GM23338 (cell line): ENCODE data around the gene CTDSP1. TPM values are rescaled to one million over a fixed set of nuclear protein-coding genes. Genes with fewer than 3 reads are reported as not detected.

Source experiments
- ATAC-seq: fragments of 200-7000 bp; cut with Tn5 transposase; 3 replicates; pipeline ENCODE4 v1.9.1; 2020
- DNase-seq: peaks from one replicate; pipeline ENCODE4 v3.0.0-alpha.2; 2015; ENCODE audit warnings: low spot score
- H2AFZ ChIP-seq: fragments of 200-600 bp; sonication (generic); 2 replicates; pipeline ENCODE4 v1.8.0; 2016; ENCODE audit warnings: antibody characterized with exemption, mild to moderate bottlenecking, moderate library complexity
- H3F3A ChIP-seq: fragments of 200-600 bp; sonication (generic); replicated peaks from 2 replicates; pipeline ENCODE4 v1.8.0; 2017; ENCODE audit warnings: antibody characterized with exemption, mixed run types, low read depth
- H3K27ac ChIP-seq: fragments of 200-600 bp; sonication (generic); 2 replicates; pipeline ENCODE4 v1.6.1; 2016; ENCODE audit warnings: low read depth
- H3K27me3 ChIP-seq: fragments of 200-600 bp; sonication (generic); 2 replicates; pipeline ENCODE4 v1.8.0; 2016; ENCODE audit warnings: mild to moderate bottlenecking, mixed run types, moderate library complexity; ENCODE audit not compliant: insufficient read depth
- H3K36me3 ChIP-seq: fragments of 200-600 bp; sonication (generic); 2 replicates; pipeline ENCODE4 v1.8.0; 2016; ENCODE audit warnings: mild to moderate bottlenecking; ENCODE audit not compliant: insufficient read depth
- H3K4me1 ChIP-seq: fragments of 200-600 bp; sonication (generic); 2 replicates; pipeline ENCODE4 v1.8.0; 2016; ENCODE audit warnings: mild to moderate bottlenecking, moderate library complexity; ENCODE audit not compliant: insufficient read depth
- H3K4me2 ChIP-seq: fragments of 200-600 bp; sonication (generic); 2 replicates; pipeline ENCODE4 v1.7.1; 2017; ENCODE audit warnings: mixed run types
- H3K4me3 ChIP-seq: fragments of 200-600 bp; sonication (generic); 2 replicates; pipeline ENCODE4 v1.6.1; 2016; ENCODE audit warnings: mixed run types
- H3K79me2 ChIP-seq: fragments of 200-600 bp; sonication (generic); replicated peaks from 2 replicates; pipeline ENCODE4 v1.8.0; 2017; ENCODE audit warnings: mild to moderate bottlenecking; ENCODE audit not compliant: insufficient read depth
- H3K9me2 ChIP-seq: fragments of 200-600 bp; sonication (generic); 2 replicates; pipeline ENCODE4 v1.8.0; 2017; ENCODE audit not compliant: insufficient read depth
- H4K20me1 ChIP-seq: fragments of 200-600 bp; sonication (generic); replicated peaks from 2 replicates; pipeline ENCODE4 v1.8.0; 2017; ENCODE audit warnings: mild to moderate bottlenecking; ENCODE audit not compliant: insufficient read depth
- H3K27ac Mint-ChIP-seq: 2 replicates; pipeline ENCODE4 v1.8.0; 2020; ENCODE audit warnings: inconsistent platforms, mild to moderate bottlenecking, moderate library complexity, mixed read lengths
- H3K27me3 Mint-ChIP-seq: 3 replicates; pipeline ENCODE4 v1.8.0; 2022; ENCODE audit warnings: low read depth, mild to moderate bottlenecking, moderate library complexity, mixed read lengths, inconsistent platforms; ENCODE audit not compliant: insufficient read depth, poor library complexity
- H3K36me3 Mint-ChIP-seq: 3 replicates; pipeline ENCODE4 v1.8.0; 2021; ENCODE audit warnings: low read depth, mild to moderate bottlenecking, inconsistent platforms, moderate library complexity, mixed read lengths
- H3K4me1 Mint-ChIP-seq: 3 replicates; pipeline ENCODE4 v1.8.0; 2020; ENCODE audit warnings: mild to moderate bottlenecking, inconsistent platforms, mixed read lengths
- H3K4me3 Mint-ChIP-seq: 3 replicates; pipeline ENCODE4 v1.8.0; 2021; ENCODE audit warnings: moderate library complexity, mild to moderate bottlenecking, inconsistent platforms, mixed read lengths
- H3K9me3 Mint-ChIP-seq: 3 replicates; pipeline ENCODE4 v1.8.0; 2020; ENCODE audit warnings: moderate library complexity, mild to moderate bottlenecking, inconsistent platforms, mixed read lengths
- STAT1 ChIP-seq: IDR thresholded peaks from one replicate; pipeline ENCODE4 v1.6.1; 2016; ENCODE audit warnings: antibody characterized with exemption; ENCODE audit not compliant: unreplicated experiment
- ZNF114 ChIP-seq: fragments of 250-450 bp; sonication (Bioruptor Pico); IDR thresholded peaks from 2 replicates; pipeline ENCODE4 v1.5.0; 2020; ENCODE audit warnings: mild to moderate bottlenecking, moderate library complexity
- ZNF331 ChIP-seq: fragments of 250-450 bp; sonication (Bioruptor Pico); IDR thresholded peaks from 2 replicates; pipeline ENCODE4 v1.5.0; 2020; ENCODE audit warnings: low read depth, mild to moderate bottlenecking, moderate library complexity
- polyA plus RNA-seq: library from polyadenylated mRNA; unstranded; fragments of >200 nt; fragmentation: Nextera tagmentation; extraction: Ambion mirVana; gene quantifications from 2 replicates; pipeline ENCODE4 v1.2.1, GENCODE V29; 2016
- total RNA-seq: library from RNA; depleted of rRNA; stranded (reverse); fragments of >200 nt; shearing (Covaris generic); gene quantifications from 2 replicates; pipeline ENCODE4 v1.2.3, GENCODE V29; 2014
- TF ChIP-seq, protein P1 (sequence below): fragments of 250-450 bp; sonication (Bioruptor Pico); IDR thresholded peaks from 2 replicates; pipeline ENCODE4 v1.5.0; 2020; ENCODE audit warnings: mild to moderate bottlenecking, moderate library complexity
- TF ChIP-seq, protein P2 (sequence below), 2 experiments: fragments of 200-600 bp in 1 of 2; sonication (generic) in 1 of 2; conservative IDR thresholded peaks; 2 replicates each; pipeline versions ENCODE4 v1.5.1 to v1.6.1; 2016 to 2017; ENCODE audit warnings: antibody characterized with exemption in 2 of 2, low read depth in 2 of 2, mild to moderate bottlenecking in 2 of 2, moderate library complexity in 1 of 2

Gene CTDSP1
- total and polyA plus RNA-seq, 2 experiments from 2014 or later, result 6.7 to 21.8 TPM

DNA sequence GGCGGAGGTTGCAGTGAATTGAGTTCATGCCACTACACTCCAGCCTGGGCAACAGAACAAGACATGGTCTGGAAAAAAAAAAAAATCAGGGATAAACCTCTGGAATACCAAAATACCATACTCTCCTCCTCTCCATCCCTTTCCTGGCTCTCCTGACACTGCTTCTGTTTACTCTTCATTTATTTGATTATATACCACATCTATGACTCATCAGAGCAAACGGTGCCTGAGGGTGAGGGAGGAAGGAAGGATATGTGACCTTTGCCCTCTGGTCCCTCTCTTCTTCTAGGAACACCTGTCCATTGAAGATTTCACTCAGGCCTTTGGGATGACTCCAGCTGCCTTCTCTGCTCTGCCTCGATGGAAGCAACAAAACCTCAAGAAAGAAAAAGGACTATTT is 49.3 kb downstream of the CTDSP1 start:
- H3K4me3 ChIP-seq, result no peak overlapping the region
- H3K79me2 ChIP-seq, result no peaks in the 10 kb centered on the region
- DNase-seq (no peak), ATAC-seq (no peak)
- H3K27me3 Mint-ChIP-seq, result peaks cover 2% of the 10 kb centered on the region
- 0 out of 2 replicates have a peak, but pooled peaks cover 10% of the 10 kb centered on the region for H3K4me1 ChIP-seq
- H3K27ac ChIP-seq, result no peak overlapping the region
- TF ChIP-seq, protein P1, sequence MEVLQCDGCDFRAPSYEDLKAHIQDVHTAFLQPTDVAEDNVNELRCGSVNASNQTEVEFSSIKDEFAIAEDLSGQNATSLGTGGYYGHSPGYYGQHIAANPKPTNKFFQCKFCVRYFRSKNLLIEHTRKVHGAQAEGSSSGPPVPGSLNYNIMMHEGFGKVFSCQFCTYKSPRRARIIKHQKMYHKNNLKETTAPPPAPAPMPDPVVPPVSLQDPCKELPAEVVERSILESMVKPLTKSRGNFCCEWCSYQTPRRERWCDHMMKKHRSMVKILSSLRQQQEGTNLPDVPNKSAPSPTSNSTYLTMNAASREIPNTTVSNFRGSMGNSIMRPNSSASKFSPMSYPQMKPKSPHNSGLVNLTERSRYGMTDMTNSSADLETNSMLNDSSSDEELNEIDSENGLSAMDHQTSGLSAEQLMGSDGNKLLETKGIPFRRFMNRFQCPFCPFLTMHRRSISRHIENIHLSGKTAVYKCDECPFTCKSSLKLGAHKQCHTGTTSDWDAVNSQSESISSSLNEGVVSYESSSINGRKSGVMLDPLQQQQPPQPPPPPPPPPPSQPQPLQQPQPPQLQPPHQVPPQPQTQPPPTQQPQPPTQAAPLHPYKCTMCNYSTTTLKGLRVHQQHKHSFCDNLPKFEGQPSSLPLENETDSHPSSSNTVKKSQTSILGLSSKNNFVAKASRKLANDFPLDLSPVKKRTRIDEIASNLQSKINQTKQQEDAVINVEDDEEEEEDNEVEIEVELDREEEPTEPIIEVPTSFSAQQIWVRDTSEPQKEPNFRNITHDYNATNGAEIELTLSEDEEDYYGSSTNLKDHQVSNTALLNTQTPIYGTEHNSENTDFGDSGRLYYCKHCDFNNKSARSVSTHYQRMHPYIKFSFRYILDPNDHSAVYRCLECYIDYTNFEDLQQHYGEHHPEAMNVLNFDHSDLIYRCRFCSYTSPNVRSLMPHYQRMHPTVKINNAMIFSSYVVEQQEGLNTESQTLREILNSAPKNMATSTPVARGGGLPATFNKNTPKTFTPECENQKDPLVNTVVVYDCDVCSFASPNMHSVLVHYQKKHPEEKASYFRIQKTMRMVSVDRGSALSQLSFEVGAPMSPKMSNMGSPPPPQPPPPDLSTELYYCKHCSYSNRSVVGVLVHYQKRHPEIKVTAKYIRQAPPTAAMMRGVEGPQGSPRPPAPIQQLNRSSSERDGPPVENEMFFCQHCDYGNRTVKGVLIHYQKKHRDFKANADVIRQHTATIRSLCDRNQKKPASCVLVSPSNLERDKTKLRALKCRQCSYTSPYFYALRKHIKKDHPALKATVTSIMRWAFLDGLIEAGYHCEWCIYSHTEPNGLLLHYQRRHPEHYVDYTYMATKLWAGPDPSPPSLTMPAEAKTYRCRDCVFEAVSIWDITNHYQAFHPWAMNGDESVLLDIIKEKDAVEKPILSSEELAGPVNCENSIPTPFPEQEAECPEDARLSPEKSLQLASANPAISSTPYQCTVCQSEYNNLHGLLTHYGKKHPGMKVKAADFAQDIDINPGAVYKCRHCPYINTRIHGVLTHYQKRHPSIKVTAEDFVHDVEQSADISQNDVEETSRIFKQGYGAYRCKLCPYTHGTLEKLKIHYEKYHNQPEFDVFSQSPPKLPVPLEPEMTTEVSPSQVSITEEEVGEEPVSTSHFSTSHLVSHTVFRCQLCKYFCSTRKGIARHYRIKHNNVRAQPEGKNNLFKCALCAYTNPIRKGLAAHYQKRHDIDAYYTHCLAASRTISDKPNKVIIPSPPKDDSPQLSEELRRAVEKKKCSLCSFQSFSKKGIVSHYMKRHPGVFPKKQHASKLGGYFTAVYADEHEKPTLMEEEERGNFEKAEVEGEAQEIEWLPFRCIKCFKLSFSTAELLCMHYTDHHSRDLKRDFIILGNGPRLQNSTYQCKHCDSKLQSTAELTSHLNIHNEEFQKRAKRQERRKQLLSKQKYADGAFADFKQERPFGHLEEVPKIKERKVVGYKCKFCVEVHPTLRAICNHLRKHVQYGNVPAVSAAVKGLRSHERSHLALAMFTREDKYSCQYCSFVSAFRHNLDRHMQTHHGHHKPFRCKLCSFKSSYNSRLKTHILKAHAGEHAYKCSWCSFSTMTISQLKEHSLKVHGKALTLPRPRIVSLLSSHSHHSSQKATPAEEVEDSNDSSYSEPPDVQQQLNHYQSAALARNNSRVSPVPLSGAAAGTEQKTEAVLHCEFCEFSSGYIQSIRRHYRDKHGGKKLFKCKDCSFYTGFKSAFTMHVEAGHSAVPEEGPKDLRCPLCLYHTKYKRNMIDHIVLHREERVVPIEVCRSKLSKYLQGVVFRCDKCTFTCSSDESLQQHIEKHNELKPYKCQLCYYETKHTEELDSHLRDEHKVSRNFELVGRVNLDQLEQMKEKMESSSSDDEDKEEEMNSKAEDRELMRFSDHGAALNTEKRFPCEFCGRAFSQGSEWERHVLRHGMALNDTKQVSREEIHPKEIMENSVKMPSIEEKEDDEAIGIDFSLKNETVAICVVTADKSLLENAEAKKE, result no peak
- H2AFZ ChIP-seq, result no peak overlapping the region
- peaks cover 4% of the 10 kb centered on the region for H3K36me3 ChIP-seq
- H3K36me3 Mint-ChIP-seq, result peaks cover 22% of the 10 kb centered on the region
- H3K9me3 Mint-ChIP-seq, result no peaks in the 10 kb centered on the region
- no peak overlapping the region for H3K4me2 ChIP-seq
- no peaks in the 10 kb centered on the region; the same call in 1 of the 2 replicates for H4K20me1 ChIP-seq
- H3K9me2 ChIP-seq, result no peaks in the 10 kb centered on the region
- H3K27ac Mint-ChIP-seq, result no peak overlapping the region
- no peaks in the 10 kb centered on the region for H3K27me3 ChIP-seq
- H3F3A ChIP-seq, result no peaks in the 10 kb centered on the region
- peaks cover 16% of the 10 kb centered on the region; the same call in 2 of the 3 replicates for H3K4me1 Mint-ChIP-seq
- H3K4me3 Mint-ChIP-seq, result no peak overlapping the region

DNA sequence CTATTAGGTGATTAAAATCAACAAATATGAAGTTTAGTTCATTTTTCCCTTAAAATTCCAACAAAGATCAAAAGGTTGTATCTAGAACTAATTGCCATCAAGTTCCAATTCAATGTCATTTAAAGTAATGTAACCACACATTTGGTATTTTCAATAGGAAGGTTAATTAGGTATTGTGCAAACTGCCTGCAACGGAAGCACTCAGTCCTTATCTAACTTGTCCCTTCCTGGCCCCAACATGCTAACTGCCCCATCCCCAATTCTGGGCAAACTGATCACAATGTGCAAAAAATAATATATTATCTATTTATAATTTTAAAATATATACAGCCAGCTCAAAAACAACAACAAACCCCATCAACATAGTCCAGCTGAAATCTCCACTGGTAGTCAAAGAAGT is 52.4 kb downstream of the CTDSP1 start:
- Mint-ChIP-seq H3K27ac (no peak overlapping the region), H3K4me3 (no peak overlapping the region), H3K27me3 (peaks cover 2% of the 10 kb centered on the region)
- TF ChIP-seq ZNF331 (CRISPR knock-in tag), result no peak
- TF ChIP-seq, protein P2, sequence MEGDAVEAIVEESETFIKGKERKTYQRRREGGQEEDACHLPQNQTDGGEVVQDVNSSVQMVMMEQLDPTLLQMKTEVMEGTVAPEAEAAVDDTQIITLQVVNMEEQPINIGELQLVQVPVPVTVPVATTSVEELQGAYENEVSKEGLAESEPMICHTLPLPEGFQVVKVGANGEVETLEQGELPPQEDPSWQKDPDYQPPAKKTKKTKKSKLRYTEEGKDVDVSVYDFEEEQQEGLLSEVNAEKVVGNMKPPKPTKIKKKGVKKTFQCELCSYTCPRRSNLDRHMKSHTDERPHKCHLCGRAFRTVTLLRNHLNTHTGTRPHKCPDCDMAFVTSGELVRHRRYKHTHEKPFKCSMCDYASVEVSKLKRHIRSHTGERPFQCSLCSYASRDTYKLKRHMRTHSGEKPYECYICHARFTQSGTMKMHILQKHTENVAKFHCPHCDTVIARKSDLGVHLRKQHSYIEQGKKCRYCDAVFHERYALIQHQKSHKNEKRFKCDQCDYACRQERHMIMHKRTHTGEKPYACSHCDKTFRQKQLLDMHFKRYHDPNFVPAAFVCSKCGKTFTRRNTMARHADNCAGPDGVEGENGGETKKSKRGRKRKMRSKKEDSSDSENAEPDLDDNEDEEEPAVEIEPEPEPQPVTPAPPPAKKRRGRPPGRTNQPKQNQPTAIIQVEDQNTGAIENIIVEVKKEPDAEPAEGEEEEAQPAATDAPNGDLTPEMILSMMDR (conservative IDR thresholded peaks at IDR 0.05; ENCODE audit: low read depth in 2 of 2), result no peak
- TF ChIP-seq STAT1, result no peak
- TF ChIP-seq ZNF114 (CRISPR knock-in tag), result no peak

More for the DNA sequence above, 52.4 kb downstream of the CTDSP1 start:
- Mint-ChIP-seq H3K36me3 (peaks cover 54% of the 10 kb centered on the region), H3K9me3 (no peaks in the 10 kb centered on the region), H3K4me1 (peaks cover 16% of the 10 kb centered on the region; the same call in 2 of the 3 replicates)
- Histone ChIP-seq H3K27me3 (no peaks in the 10 kb centered on the region), H3K4me1 (0 out of 2 replicates have a peak, but pooled peaks cover 10% of the 10 kb centered on the region), H2AFZ (no peak overlapping the region), H3K4me2 (no peak overlapping the region), H3F3A (no peaks in the 10 kb centered on the region), H3K4me3 (no peak overlapping the region), H3K9me2 (no peaks in the 10 kb centered on the region), H3K27ac (no peak overlapping the region), H4K20me1 (no peaks in the 10 kb centered on the region; the same call in 1 of the 2 replicates), H3K36me3 (peaks cover 16% of the 10 kb centered on the region), H3K79me2 (no peaks in the 10 kb centered on the region)
- ATAC-seq (no peak), DNase-seq (no peak)
